ENCODE measurements around the gene PTPMT1.

GRCh38 chr11:47539681-47540039, 25.7 kb upstream of the PTPMT1 start:
- TF ChIP-seq POLR2A (IDR thresholded peaks at IDR 0.05) (no peak), EP300 (IDR thresholded peaks at IDR 0.05) (no peak), CTCF (IDR thresholded peaks at IDR 0.05) (no peak), POLR2AphosphoS5 (IDR thresholded peaks at IDR 0.05) (no peak)
